PC-9 (cell line): ENCODE measurements around the gene KIF26B.

ENCODE experiments used
- CTCF ChIP-seq: fragments of 200-600 bp; sonication (generic); conservative IDR thresholded peaks from 2 replicates; pipeline ENCODE4 v1.6.1; 2017; ENCODE audit warnings: mixed run types, antibody characterized with exemption, mild to moderate bottlenecking, moderate library complexity
- EZH2 ChIP-seq: fragments of 200-600 bp; sonication (generic); IDR thresholded peaks from 2 replicates; pipeline ENCODE4 v1.8.0; 2017; ENCODE audit warnings: antibody characterized with exemption, low read depth

DNA sequence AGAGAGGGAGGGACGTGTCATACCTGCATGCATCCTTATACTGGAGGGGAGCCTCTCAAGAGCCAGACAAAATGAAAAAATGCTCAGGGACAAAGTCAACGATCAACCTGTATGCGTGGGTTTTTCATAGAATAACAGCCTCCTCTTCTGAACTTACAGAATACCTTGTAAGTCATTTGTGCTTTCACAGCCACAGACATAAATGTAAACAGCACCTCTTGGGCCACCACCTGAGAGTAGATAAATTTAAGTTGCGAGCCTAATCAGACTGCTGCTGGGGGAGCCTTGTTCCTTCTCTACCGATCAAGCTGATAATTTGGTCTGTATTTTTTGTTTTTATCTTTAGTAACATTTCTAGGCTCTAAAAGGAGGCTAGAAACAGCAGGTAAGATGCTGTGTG, 223.1 kb downstream of the KIF26B start:
- no peak for TF ChIP-seq EZH2
- TF ChIP-seq CTCF, result no peak
